HepG2 (cell line): Measurements from ENCODE around the gene CNFN. TPM values are rescaled to one million over a fixed set of nuclear protein-coding genes. Genes with fewer than 3 reads are reported as not detected.
A peak's percentile ranks its signal among the peaks of the same experiment; 100 is the strongest.

Experiments used
- ATAC-seq: fragments of 200-7000 bp; cut with Tn5 transposase; 3 replicates; pipeline ENCODE4 v1.9.1; 2020; ENCODE audit warnings: mild to moderate bottlenecking, moderate library complexity
- BruUV-seq: library from RNA; stranded (reverse); fragments of 400-500 nt; replicated peaks from 2 replicates; lab custom pipeline; 2021; lab: Mats Ljungman, UMichigan
- CTCF ChIA-PET: fragments of 300-600 bp; formaldehyde crosslinking; extraction: SDS; loops from one replicate; lab custom pipeline; 2021; ENCODE audit warnings: low total read pairs, inconsistent platforms, low intra/inter-chr PET ratio; lab: Yijun Ruan, JAX
- POLR2A ChIA-PET: fragments of 350-600 bp; sonication (Branson Sonifier 250); formaldehyde crosslinking; loops from one replicate; lab custom pipeline; 2020; ENCODE audit warnings: antibody characterized with exemption, inconsistent platforms; lab: Yijun Ruan, JAX
- DNase-seq: peaks from one replicate; pipeline ENCODE4 v3.0.0-alpha.2; 2015; ENCODE audit warnings: low spot score
- FAIRE-seq: peaks from 3 replicates; lab custom pipeline; 2011; peaks lifted over from hg19 to GRCh38; lab: Jason Lieb, UNC
- H2AFZ ChIP-seq: one replicate; pipeline ENCODE4 v1.6.1; 2011; ENCODE audit warnings: low read length, inconsistent platforms
- H3K27ac ChIP-seq: fragments of 300-600 bp; 3 replicates; pipeline ENCODE4 v1.8.0; 2011; ENCODE audit warnings: mixed run types, mild to moderate bottlenecking, mixed read lengths, low read length, inconsistent platforms; ENCODE audit not compliant: insufficient read depth; ENCODE audit errors: extremely low read length
- H3K27me3 ChIP-seq, 2 experiments: fragments of 200-600 bp in 1 of 2; 2 replicates in 1 of 2; 3 replicates in 1 of 2; pipeline versions ENCODE4 v1.6.0 to v1.8.0; 2011; ENCODE audit warnings: low read length in 2 of 2, mild to moderate bottlenecking in 2 of 2, moderate library complexity in 2 of 2, inconsistent platforms in 1 of 2; ENCODE audit not compliant: insufficient read depth in 2 of 2, control insufficient read depth in 1 of 2
- H3K36me3 ChIP-seq, 2 experiments: fragments of 200-600 bp in 1 of 2; replicated peaks in 1 of 2; 2 replicates in 1 of 2; 3 replicates in 1 of 2; pipeline versions ENCODE4 v1.5.1 to v1.8.0; 2011; ENCODE audit warnings: low read length in 2 of 2, inconsistent platforms in 1 of 2; ENCODE audit not compliant: insufficient read depth in 2 of 2, control insufficient read depth in 1 of 2
- H3K4me1 ChIP-seq: 2 replicates; pipeline ENCODE4 v1.5.1; 2012; ENCODE audit warnings: low read length, inconsistent platforms; ENCODE audit not compliant: insufficient read depth
- H3K4me2 ChIP-seq: 2 replicates; pipeline ENCODE4 v1.6.0; 2011; ENCODE audit warnings: low read depth, low read length, inconsistent platforms
- H3K4me3 ChIP-seq, 3 experiments: fragments of 200-600 bp in 1 of 3; sonication (generic), shearing (Covaris generic) in 1 of 3; replicated peaks in 1 of 3; 2 replicates each; pipeline ENCODE4 v1.5.1; 2011 to 2016; ENCODE audit warnings: low read length in 3 of 3, inconsistent platforms in 2 of 3, low read depth in 2 of 3, mild to moderate bottlenecking in 2 of 3, control low read depth in 1 of 3, mixed read lengths in 1 of 3; ENCODE audit not compliant: insufficient read depth in 1 of 3
- H3K79me2 ChIP-seq: one replicate; pipeline ENCODE4 v1.6.1; 2011; ENCODE audit warnings: low read length, inconsistent platforms; ENCODE audit not compliant: insufficient read depth
- H3K9ac ChIP-seq: 2 replicates; pipeline ENCODE4 v1.6.0; 2011; ENCODE audit warnings: mild to moderate bottlenecking, low read depth, low read length, inconsistent platforms; ENCODE audit not compliant: insufficient read depth
- H3K9me3 ChIP-seq: 2 replicates; pipeline ENCODE4 v1.5.1; 2012; ENCODE audit warnings: mild to moderate bottlenecking, low read length
- H4K20me1 ChIP-seq: 2 replicates; pipeline ENCODE4 v1.6.0; 2011; ENCODE audit warnings: inconsistent platforms, mild to moderate bottlenecking, low read length, moderate library complexity; ENCODE audit not compliant: insufficient read depth
- AKAP8 ChIP-seq: sonication (generic); formaldehyde crosslinking; IDR thresholded peaks from 2 replicates; pipeline ENCODE4 v1.5.1; 2020; ENCODE audit warnings: mild to moderate bottlenecking, missing genetic modification reagents
- CTCF ChIP-seq: sonication (generic); formaldehyde crosslinking; IDR thresholded peaks from 2 replicates; pipeline ENCODE4 v1.5.0; 2020; ENCODE audit warnings: mild to moderate bottlenecking, missing genetic modification reagents, moderate library complexity
- HNF4A ChIP-seq: sonication (generic); formaldehyde crosslinking; IDR thresholded peaks from 2 replicates; pipeline ENCODE4 v1.4.0; 2020; ENCODE audit warnings: missing genetic modification reagents
- HOMEZ ChIP-seq: IDR thresholded peaks from 2 replicates; pipeline ENCODE4 v1.6.1; 2016; ENCODE audit warnings: low read depth
- KLF12 ChIP-seq: sonication (generic); formaldehyde crosslinking; IDR thresholded peaks from 2 replicates; pipeline ENCODE4 v1.4.0; 2020; ENCODE audit warnings: missing genetic modification reagents, borderline replicate concordance
- RFX1 ChIP-seq: fragments of 450-650 bp; IDR thresholded peaks from 2 replicates; pipeline ENCODE4 v1.6.1; 2017
- RXRB ChIP-seq: IDR thresholded peaks from 2 replicates; pipeline ENCODE4 v1.6.1; 2016; ENCODE audit warnings: borderline replicate concordance, missing genetic modification reagents, missing compliant biosample characterization
- SALL1 ChIP-seq: sonication (generic); formaldehyde crosslinking; IDR thresholded peaks from 2 replicates; pipeline ENCODE4 v1.8.0; 2022; ENCODE audit warnings: mild to moderate bottlenecking, missing genetic modification reagents
- SMC3 ChIP-seq: IDR thresholded peaks from 2 replicates; pipeline ENCODE4 v1.6.1; 2011; ENCODE audit warnings: low read length, improper control_type of control experiment
- STAG1 ChIP-seq: sonication (generic); formaldehyde crosslinking; IDR thresholded peaks from 2 replicates; pipeline ENCODE4 v1.4.0; 2020; ENCODE audit warnings: missing genetic modification reagents
- TEAD3 ChIP-seq: optimal IDR thresholded peaks from 2 replicates; pipeline ENCODE3; 2016; ENCODE audit warnings: borderline replicate concordance
- XRCC5 ChIP-seq: fragments of 200-400 bp; formaldehyde crosslinking; optimal IDR thresholded peaks from 2 replicates; pipeline ENCODE3; 2017; ENCODE audit warnings: mild to moderate bottlenecking, low read length
- ZIK1 ChIP-seq: sonication (generic); formaldehyde crosslinking; IDR thresholded peaks from 2 replicates; pipeline ENCODE4 v1.5.0; 2020; ENCODE audit warnings: mild to moderate bottlenecking, low read depth, missing genetic modification reagents, borderline replicate concordance
- ZKSCAN8 ChIP-seq: IDR thresholded peaks from 2 replicates; pipeline ENCODE4 v1.6.1; 2016; ENCODE audit warnings: borderline replicate concordance, missing genetic modification reagents, missing compliant biosample characterization
- ZNF350 ChIP-seq: sonication (generic); formaldehyde crosslinking; IDR thresholded peaks from 2 replicates; pipeline ENCODE4 v1.4.0; 2020; ENCODE audit warnings: mild to moderate bottlenecking, low read depth, missing genetic modification reagents, borderline replicate concordance
- ZNF7 ChIP-seq: IDR thresholded peaks from 2 replicates; pipeline ENCODE4 v1.6.1; 2016; ENCODE audit warnings: missing biosample characterization, missing genetic modification reagents
- ZNF749 ChIP-seq: sonication (generic); formaldehyde crosslinking; IDR thresholded peaks from 2 replicates; pipeline ENCODE4 v1.8.0; 2022; ENCODE audit warnings: mild to moderate bottlenecking, missing genetic modification reagents, moderate library complexity, borderline replicate concordance
- ZNF780A ChIP-seq: sonication (generic); formaldehyde crosslinking; IDR thresholded peaks from 2 replicates; pipeline ENCODE4 v1.8.0; 2022; ENCODE audit warnings: mild to moderate bottlenecking, missing genetic modification reagents, moderate library complexity
- WGBS: methylation state at CpG from one replicate; pipeline ENCODE4 v1.1.6; 2017; ENCODE audit warnings: low lambda C conversion rate; 5-methylcytosine and 5-hydroxymethylcytosine counted together
- in situ Hi-C: cut with HindIII; loops from 2 replicates; pipeline ENCODE4 v1.10.0; 2017; ENCODE audit warnings: low pct_unique_long_range_greater_than_20kb; ENCODE audit not compliant: extremely low pct_ligation_motif_present
- intact Hi-C: fragments of 100-400 bp; cut with micrococcal nuclease; formaldehyde crosslinking; loops from one replicate; pipeline ENCODE4 v1.10.0; 2022; ENCODE audit not compliant: unreplicated experiment
- polyA plus RNA-seq, 8 experiments: library from polyadenylated mRNA; depleted of rRNA in 3 of 8; stranded (reverse) in 7 of 8; unstranded in 1 of 8; fragments of >200 nt; fragmentation: Illumina TruSeq in 4 of 8; extraction: Trizol in 4 of 8; gene quantifications; 2 replicates each; pipeline versions ENCODE4 v1.2.1 to v1.2.3, GENCODE V29; 2011 to 2016; ENCODE audit warnings: low read depth in 4 of 8, missing spikeins in 1 of 8, mixed read lengths in 1 of 8; ENCODE audit not compliant: insufficient read depth in 1 of 8
- total RNA-seq, 5 experiments: library from RNA; depleted of rRNA; stranded (reverse); fragments of >200 nt; fragmentation: Illumina TruSeq; extraction: Trizol; gene quantifications; 2 replicates each; pipeline ENCODE4 v1.2.3, GENCODE V29; 2016; ENCODE audit warnings: low read depth in 1 of 5
- TF ChIP-seq, protein P1 (sequence below): sonication (generic); formaldehyde crosslinking; IDR thresholded peaks from 2 replicates; pipeline ENCODE4 v1.4.0; 2020; ENCODE audit warnings: mild to moderate bottlenecking, missing genetic modification reagents

CNFN gene
- total and polyA plus RNA-seq, 2 of the 13 experiments (the other 11 are each of a cell fraction or from before 2014, with no cell fraction given), result 0.35 to 1.1 TPM

DNA sequence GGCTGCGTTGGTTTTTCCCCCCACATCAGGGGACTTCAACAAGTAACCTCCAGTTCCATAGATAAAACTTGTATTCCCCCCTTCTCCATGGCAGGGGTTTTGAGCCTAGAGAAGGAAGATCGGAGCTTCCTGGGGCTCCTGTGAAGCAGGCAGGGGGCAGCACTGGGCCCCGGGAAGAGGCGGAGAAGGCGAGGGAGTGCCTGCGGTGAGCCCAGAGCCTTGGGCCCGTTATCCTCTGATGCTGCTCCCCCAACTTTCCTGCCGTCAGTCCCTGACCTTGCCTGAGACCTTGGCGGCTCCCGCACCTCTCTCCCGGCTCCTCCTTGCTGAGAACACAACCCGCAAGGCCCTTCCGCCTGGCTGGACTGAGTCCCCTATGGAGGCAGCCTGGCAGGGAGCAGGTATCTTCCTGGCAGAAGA is 34.6 kb upstream of the CNFN start:
- H3K36me3 ChIP-seq, result no peaks in the 10 kb centered on the region
- DNase-seq, result peak; percentile 27
- no peaks in the 10 kb centered on the region for H3K9me3 ChIP-seq
- no peak overlapping the region for H3K27ac ChIP-seq
- peak; percentile 75 for ATAC-seq
- H3K4me2 ChIP-seq, result peak overlapping the region; percentile 63
- peak overlapping the region; percentile 28 for H2AFZ ChIP-seq
- intact Hi-C loops (no loop called here), in situ Hi-C loops (no loop called here)
- ChIA-PET CTCF (interaction anchor here (1.0 to 3.4 kb wide), 3 partner anchors 9 to 104 kb away, joined by 5 to 25 read pairs (median 6); no protein-coding TSS in a partner anchor), POLR2A (interaction anchor here (0.9 to 2.2 kb wide), 2 partner anchors 9 to 104 kb away, joined by 3 to 13 read pairs; partner anchors contain the start of gene CEACAM1)
- peaks cover 66% of the 10 kb centered on the region for H3K4me1 ChIP-seq
- peaks cover 4 to 36% of the 10 kb centered on the region in 2 experiments for H3K27me3 ChIP-seq
- no peaks in the 10 kb centered on the region for H4K20me1 ChIP-seq
- WGBS, result 0% methylated on average over 6 of the region's 13 CpGs
- H3K4me3 ChIP-seq, result peak overlapping the region in 2 of 3 experiments; percentile 41 to 56; a peak in 3 of 6 replicates
- BruUV-seq, result no TSS peak
- no peak for FAIRE-seq
- H3K9ac ChIP-seq, result 0 out of 2 replicates have a peak overlapping the region, but pooled peaks have one; percentile 10
- no peaks in the 10 kb centered on the region for H3K79me2 ChIP-seq
- peak; percentile 46 for TF ChIP-seq XRCC5
- 0 out of 2 replicates have a peak, but pooled peaks have one; percentile 17 for TF ChIP-seq ZKSCAN8
- TF ChIP-seq CTCF, result peak; percentile 74
- TF ChIP-seq AKAP8 (CRISPR knock-in tag), result no peak
- peak; percentile 35 for TF ChIP-seq TEAD3 (CRISPR knock-in tag)
- no peak for TF ChIP-seq ZNF7
- peak; percentile 48 for TF ChIP-seq STAG1 (CRISPR knock-in tag)
- no peak for TF ChIP-seq RFX1
- TF ChIP-seq, protein P1, sequence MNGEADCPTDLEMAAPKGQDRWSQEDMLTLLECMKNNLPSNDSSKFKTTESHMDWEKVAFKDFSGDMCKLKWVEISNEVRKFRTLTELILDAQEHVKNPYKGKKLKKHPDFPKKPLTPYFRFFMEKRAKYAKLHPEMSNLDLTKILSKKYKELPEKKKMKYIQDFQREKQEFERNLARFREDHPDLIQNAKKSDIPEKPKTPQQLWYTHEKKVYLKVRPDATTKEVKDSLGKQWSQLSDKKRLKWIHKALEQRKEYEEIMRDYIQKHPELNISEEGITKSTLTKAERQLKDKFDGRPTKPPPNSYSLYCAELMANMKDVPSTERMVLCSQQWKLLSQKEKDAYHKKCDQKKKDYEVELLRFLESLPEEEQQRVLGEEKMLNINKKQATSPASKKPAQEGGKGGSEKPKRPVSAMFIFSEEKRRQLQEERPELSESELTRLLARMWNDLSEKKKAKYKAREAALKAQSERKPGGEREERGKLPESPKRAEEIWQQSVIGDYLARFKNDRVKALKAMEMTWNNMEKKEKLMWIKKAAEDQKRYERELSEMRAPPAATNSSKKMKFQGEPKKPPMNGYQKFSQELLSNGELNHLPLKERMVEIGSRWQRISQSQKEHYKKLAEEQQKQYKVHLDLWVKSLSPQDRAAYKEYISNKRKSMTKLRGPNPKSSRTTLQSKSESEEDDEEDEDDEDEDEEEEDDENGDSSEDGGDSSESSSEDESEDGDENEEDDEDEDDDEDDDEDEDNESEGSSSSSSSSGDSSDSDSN (CRISPR knock-in tag), result peak; percentile 45; the same call in 1 of the 2 replicates
- TF ChIP-seq ZIK1, result no peak
- peak; percentile 12; the same call in 1 of the 2 replicates for TF ChIP-seq RXRB (CRISPR knock-in tag)
- TF ChIP-seq HNF4A (CRISPR knock-in tag), result peak; percentile 19; the same call in 1 of the 2 replicates
- TF ChIP-seq SALL1 (CRISPR knock-in tag), result 0 out of 2 replicates have a peak, but pooled peaks have one; percentile 31
- TF ChIP-seq ZNF350 (CRISPR knock-in tag), result peak; percentile 39; the same call in 1 of the 2 replicates
- no peak for TF ChIP-seq KLF12
- TF ChIP-seq ZNF749 (CRISPR knock-in tag), result no peak
- TF ChIP-seq ZNF780A (CRISPR knock-in tag), result no peak
- no peak for TF ChIP-seq HOMEZ (CRISPR knock-in tag)
- TF ChIP-seq SMC3, result 0 out of 2 replicates have a peak, but pooled peaks have one; percentile 20
